K562 (cell line): ENCODE data around the gene JUP. TPM values are rescaled to one million over a fixed set of nuclear protein-coding genes. Genes with fewer than 3 reads are reported as not detected.

Source experiments
- FOXA1 ChIP-seq: fragments of 450-650 bp; IDR thresholded peaks from 2 replicates; pipeline ENCODE4 v1.6.1; 2016; ENCODE audit warnings: mild to moderate bottlenecking, borderline replicate concordance
- HDAC8 ChIP-seq: fragments of 450-650 bp; IDR thresholded peaks from 2 replicates; pipeline ENCODE4 v1.6.1; 2016; ENCODE audit warnings: mild to moderate bottlenecking, missing genetic modification characterization, moderate library complexity, missing compliant biosample characterization
- KDM5B ChIP-seq: fragments of 200-600 bp; sonication (generic); IDR thresholded peaks from 2 replicates; pipeline ENCODE4 v1.6.1; 2012; ENCODE audit warnings: low read depth, mild to moderate bottlenecking, moderate library complexity, low read length, control low read depth, inconsistent platforms; ENCODE audit not compliant: insufficient replicate concordance
- NONO ChIP-seq, 2 experiments: fragments of 200-400 bp in 1 of 2; fragments of 450-650 bp in 1 of 2; formaldehyde crosslinking in 1 of 2; IDR thresholded peaks; 2 replicates each; pipeline ENCODE4 v1.6.1; 2017; ENCODE audit warnings: low read depth in 2 of 2, mild to moderate bottlenecking in 2 of 2, moderate library complexity in 2 of 2, low read length in 1 of 2
- RBBP5 ChIP-seq: fragments of 200-600 bp; sonication (generic); IDR thresholded peaks from 2 replicates; pipeline ENCODE4 v1.6.1; 2012; ENCODE audit warnings: borderline replicate concordance, mild to moderate bottlenecking, low read length, control low read depth, inconsistent platforms; ENCODE audit not compliant: insufficient read depth, poor library complexity, severe bottlenecking
- SIN3A ChIP-seq, 2 experiments: fragments of 150-350 bp in 1 of 2; IDR thresholded peaks; 2 replicates each; pipeline ENCODE4 v1.6.1; 2011 to 2016; ENCODE audit warnings: borderline replicate concordance in 2 of 2, low read depth in 2 of 2, low read length in 2 of 2, mild to moderate bottlenecking in 2 of 2, moderate library complexity in 2 of 2; ENCODE audit not compliant: control insufficient read depth in 1 of 2
- SIN3B ChIP-seq: fragments of 450-650 bp; IDR thresholded peaks from 2 replicates; pipeline ENCODE4 v1.6.1; 2017; ENCODE audit warnings: low read depth, mild to moderate bottlenecking, moderate library complexity
- ZBTB8A ChIP-seq: fragments of 450-650 bp; IDR thresholded peaks from 2 replicates; pipeline ENCODE4 v1.6.1; 2018; ENCODE audit warnings: mild to moderate bottlenecking, moderate library complexity; ENCODE audit not compliant: partially characterized antibody
- ZFP30 ChIP-seq: fragments of 250-450 bp; sonication (Bioruptor Pico); IDR thresholded peaks from 2 replicates; pipeline ENCODE4 v1.8.0; 2022; ENCODE audit warnings: moderate library complexity, mild to moderate bottlenecking, inconsistent platforms, borderline replicate concordance
- ZNF354B ChIP-seq: fragments of 250-450 bp; sonication (Bioruptor Pico); IDR thresholded peaks from 2 replicates; pipeline ENCODE4 v1.4.0; 2020
- polyA plus RNA-seq, 8 experiments: library from polyadenylated mRNA; depleted of rRNA in 4 of 8; stranded (reverse) in 5 of 8; unstranded in 3 of 8; fragments of >200 nt; fragmentation: Nextera tagmentation in 2 of 8; fragmentation: Illumina TruSeq in 1 of 8; extraction: Ambion mirVana in 2 of 8; extraction: Trizol in 1 of 8; gene quantifications; 2 replicates each; pipeline versions ENCODE4 v1.2.1 to v1.2.3, GENCODE V29; 2011 to 2014; ENCODE audit warnings: inconsistent platforms in 1 of 8, missing spikeins in 1 of 8
- total RNA-seq, 7 experiments: library from RNA; depleted of rRNA in 6 of 7; stranded (reverse); fragments of >200 nt in 6 of 7; fragmentation: Illumina TruSeq in 2 of 7; extraction: Trizol in 2 of 7; gene quantifications; 2 replicates each; pipeline versions ENCODE4 v1.2.1 to v1.2.3, GENCODE V29; 2011 to 2021; ENCODE audit warnings: low replicate concordance in 1 of 7
- TF ChIP-seq, protein P1 (sequence below), 2 experiments: fragments of 450-650 bp in 1 of 2; sonication (generic) in 1 of 2; formaldehyde crosslinking in 1 of 2; IDR thresholded peaks; 2 replicates each; pipeline versions ENCODE4 v1.7.1 to v1.9.0; 2016 to 2022; ENCODE audit warnings: inconsistent platforms in 1 of 2, mild to moderate bottlenecking in 1 of 2, missing genetic modification reagents in 1 of 2
- TF ChIP-seq, protein P2 (sequence below): fragments of 150-350 bp; IDR thresholded peaks from 2 replicates; pipeline ENCODE4 v1.6.1; 2014; ENCODE audit warnings: low read depth, mild to moderate bottlenecking, low read length, borderline replicate concordance

The JUP gene
- total and polyA plus RNA-seq, 9 of the 15 experiments (the other 6 are each of a cell fraction or from before 2014, with no cell fraction given), result 6.4 to 177 (median 31.2) TPM

DNA sequence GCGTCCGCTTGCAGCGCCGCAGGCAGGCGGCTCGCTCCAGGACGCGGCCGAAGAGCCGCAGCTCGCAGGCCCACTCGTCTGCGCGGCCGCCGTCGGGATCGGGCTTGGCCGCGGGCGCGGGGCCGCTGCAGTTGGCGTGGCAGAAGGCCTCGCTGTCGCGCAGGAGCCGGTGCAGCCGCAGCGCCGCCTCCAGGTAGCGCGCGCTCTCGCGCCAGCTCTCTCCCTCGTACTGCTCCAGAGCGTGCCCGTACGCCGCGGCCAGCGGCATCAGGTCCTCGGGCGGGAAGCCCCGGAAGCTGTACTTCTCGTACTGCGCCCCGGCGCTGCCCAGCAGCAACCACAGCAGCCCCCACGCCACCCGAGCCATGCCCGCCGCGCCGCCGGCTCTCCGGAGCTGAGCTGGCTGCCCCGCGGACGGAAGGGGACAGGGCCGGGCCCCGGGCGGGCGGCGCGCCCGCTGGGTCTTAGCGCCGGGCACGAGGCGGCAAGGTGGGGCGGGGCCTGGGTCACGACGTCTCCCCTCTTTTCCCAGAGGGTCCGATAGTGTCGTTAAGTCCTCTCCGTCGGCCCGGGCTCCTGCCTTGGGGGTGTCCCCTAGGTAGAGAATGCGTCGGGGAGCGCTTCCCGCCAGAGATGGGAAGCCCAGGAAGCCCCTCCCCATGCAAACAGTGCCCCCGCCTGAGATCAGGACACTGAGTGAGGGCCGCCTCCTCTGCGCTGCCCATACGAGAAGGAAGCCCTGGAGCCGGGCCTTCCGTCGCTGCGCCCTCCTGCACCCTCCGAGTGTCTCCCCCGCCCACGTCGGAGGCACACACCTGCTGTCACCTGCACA, 25.3 kb upstream of the JUP start, which contains the start of gene P3H4 (continued):
- TF ChIP-seq, protein P1, sequence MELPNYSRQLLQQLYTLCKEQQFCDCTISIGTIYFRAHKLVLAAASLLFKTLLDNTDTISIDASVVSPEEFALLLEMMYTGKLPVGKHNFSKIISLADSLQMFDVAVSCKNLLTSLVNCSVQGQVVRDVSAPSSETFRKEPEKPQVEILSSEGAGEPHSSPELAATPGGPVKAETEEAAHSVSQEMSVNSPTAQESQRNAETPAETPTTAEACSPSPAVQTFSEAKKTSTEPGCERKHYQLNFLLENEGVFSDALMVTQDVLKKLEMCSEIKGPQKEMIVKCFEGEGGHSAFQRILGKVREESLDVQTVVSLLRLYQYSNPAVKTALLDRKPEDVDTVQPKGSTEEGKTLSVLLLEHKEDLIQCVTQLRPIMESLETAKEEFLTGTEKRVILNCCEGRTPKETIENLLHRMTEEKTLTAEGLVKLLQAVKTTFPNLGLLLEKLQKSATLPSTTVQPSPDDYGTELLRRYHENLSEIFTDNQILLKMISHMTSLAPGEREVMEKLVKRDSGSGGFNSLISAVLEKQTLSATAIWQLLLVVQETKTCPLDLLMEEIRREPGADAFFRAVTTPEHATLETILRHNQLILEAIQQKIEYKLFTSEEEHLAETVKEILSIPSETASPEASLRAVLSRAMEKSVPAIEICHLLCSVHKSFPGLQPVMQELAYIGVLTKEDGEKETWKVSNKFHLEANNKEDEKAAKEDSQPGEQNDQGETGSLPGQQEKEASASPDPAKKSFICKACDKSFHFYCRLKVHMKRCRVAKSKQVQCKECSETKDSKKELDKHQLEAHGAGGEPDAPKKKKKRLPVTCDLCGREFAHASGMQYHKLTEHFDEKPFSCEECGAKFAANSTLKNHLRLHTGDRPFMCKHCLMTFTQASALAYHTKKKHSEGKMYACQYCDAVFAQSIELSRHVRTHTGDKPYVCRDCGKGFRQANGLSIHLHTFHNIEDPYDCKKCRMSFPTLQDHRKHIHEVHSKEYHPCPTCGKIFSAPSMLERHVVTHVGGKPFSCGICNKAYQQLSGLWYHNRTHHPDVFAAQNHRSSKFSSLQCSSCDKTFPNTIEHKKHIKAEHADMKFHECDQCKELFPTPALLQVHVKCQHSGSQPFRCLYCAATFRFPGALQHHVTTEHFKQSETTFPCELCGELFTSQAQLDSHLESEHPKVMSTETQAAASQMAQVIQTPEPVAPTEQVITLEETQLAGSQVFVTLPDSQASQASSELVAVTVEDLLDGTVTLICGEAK (IDR thresholded peaks at IDR 0.05), result no peak
- TF ChIP-seq, protein P1 (CRISPR knock-in tag; IDR thresholded peaks at IDR 0.05), result no peak
- TF ChIP-seq FOXA1 (no peak), ZNF354B (CRISPR knock-in tag) (no peak), HDAC8 (tag) (peak; percentile 75), ZBTB8A (no peak), SIN3A (IDR thresholded peaks at IDR 0.05; ENCODE audit: borderline replicate concordance in 2 of 2, control insufficient read depth in 1 of 2, low read depth in 2 of 2, low read length in 2 of 2) (peak in 1 of 2 experiments; percentile 20; a peak in 1 of 4 replicates), ZFP30 (CRISPR knock-in tag) (no peak), SIN3B (peak; percentile 48; the same call in 1 of the 2 replicates), KDM5B (no peak), NONO (IDR thresholded peaks at IDR 0.05; ENCODE audit: low read depth in 2 of 2, low read length in 1 of 2) (peak in 1 of 2 experiments; percentile 21; a peak in 1 of 4 replicates), RBBP5 (peak; percentile 62)
- TF ChIP-seq, protein P2, sequence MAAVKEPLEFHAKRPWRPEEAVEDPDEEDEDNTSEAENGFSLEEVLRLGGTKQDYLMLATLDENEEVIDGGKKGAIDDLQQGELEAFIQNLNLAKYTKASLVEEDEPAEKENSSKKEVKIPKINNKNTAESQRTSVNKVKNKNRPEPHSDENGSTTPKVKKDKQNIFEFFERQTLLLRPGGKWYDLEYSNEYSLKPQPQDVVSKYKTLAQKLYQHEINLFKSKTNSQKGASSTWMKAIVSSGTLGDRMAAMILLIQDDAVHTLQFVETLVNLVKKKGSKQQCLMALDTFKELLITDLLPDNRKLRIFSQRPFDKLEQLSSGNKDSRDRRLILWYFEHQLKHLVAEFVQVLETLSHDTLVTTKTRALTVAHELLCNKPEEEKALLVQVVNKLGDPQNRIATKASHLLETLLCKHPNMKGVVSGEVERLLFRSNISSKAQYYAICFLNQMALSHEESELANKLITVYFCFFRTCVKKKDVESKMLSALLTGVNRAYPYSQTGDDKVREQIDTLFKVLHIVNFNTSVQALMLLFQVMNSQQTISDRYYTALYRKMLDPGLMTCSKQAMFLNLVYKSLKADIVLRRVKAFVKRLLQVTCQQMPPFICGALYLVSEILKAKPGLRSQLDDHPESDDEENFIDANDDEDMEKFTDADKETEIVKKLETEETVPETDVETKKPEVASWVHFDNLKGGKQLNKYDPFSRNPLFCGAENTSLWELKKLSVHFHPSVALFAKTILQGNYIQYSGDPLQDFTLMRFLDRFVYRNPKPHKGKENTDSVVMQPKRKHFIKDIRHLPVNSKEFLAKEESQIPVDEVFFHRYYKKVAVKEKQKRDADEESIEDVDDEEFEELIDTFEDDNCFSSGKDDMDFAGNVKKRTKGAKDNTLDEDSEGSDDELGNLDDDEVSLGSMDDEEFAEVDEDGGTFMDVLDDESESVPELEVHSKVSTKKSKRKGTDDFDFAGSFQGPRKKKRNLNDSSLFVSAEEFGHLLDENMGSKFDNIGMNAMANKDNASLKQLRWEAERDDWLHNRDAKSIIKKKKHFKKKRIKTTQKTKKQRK, result no peak
